HepG2 (cell line): ENCODE data around the gene FILIP1. TPM values are rescaled to one million over a fixed set of nuclear protein-coding genes. Genes with fewer than 3 reads are reported as not detected.

ENCODE experiments used
- ATAC-seq: fragments of 200-7000 bp; cut with Tn5 transposase; 3 replicates; pipeline ENCODE4 v1.9.1; 2020; ENCODE audit warnings: mild to moderate bottlenecking, moderate library complexity
- BruUV-seq: library from RNA; stranded (reverse); fragments of 400-500 nt; replicated peaks from 2 replicates; lab custom pipeline; 2021; lab: Mats Ljungman, UMichigan
- CTCF ChIA-PET: fragments of 300-600 bp; formaldehyde crosslinking; extraction: SDS; loops from one replicate; lab custom pipeline; 2021; ENCODE audit warnings: low total read pairs, inconsistent platforms, low intra/inter-chr PET ratio; lab: Yijun Ruan, JAX
- POLR2A ChIA-PET: fragments of 350-600 bp; sonication (Branson Sonifier 250); formaldehyde crosslinking; loops from one replicate; lab custom pipeline; 2020; ENCODE audit warnings: antibody characterized with exemption, inconsistent platforms; lab: Yijun Ruan, JAX
- DNase-seq: peaks from one replicate; pipeline ENCODE4 v3.0.0-alpha.2; 2015; ENCODE audit warnings: low spot score
- FAIRE-seq: peaks from 3 replicates; lab custom pipeline; 2011; peaks lifted over from hg19 to GRCh38; lab: Jason Lieb, UNC
- H2AFZ ChIP-seq: one replicate; pipeline ENCODE4 v1.6.1; 2011; ENCODE audit warnings: low read length, inconsistent platforms
- H3K27ac ChIP-seq: fragments of 300-600 bp; 3 replicates; pipeline ENCODE4 v1.8.0; 2011; ENCODE audit warnings: mixed run types, mild to moderate bottlenecking, mixed read lengths, low read length, inconsistent platforms; ENCODE audit not compliant: insufficient read depth; ENCODE audit errors: extremely low read length
- H3K27me3 ChIP-seq, 2 experiments: fragments of 200-600 bp in 1 of 2; 2 replicates in 1 of 2; 3 replicates in 1 of 2; pipeline versions ENCODE4 v1.6.0 to v1.8.0; 2011; ENCODE audit warnings: low read length in 2 of 2, mild to moderate bottlenecking in 2 of 2, moderate library complexity in 2 of 2, inconsistent platforms in 1 of 2; ENCODE audit not compliant: insufficient read depth in 2 of 2, control insufficient read depth in 1 of 2
- H3K36me3 ChIP-seq, 2 experiments: fragments of 200-600 bp in 1 of 2; replicated peaks in 1 of 2; 2 replicates in 1 of 2; 3 replicates in 1 of 2; pipeline versions ENCODE4 v1.5.1 to v1.8.0; 2011; ENCODE audit warnings: low read length in 2 of 2, inconsistent platforms in 1 of 2; ENCODE audit not compliant: insufficient read depth in 2 of 2, control insufficient read depth in 1 of 2
- H3K4me1 ChIP-seq: 2 replicates; pipeline ENCODE4 v1.5.1; 2012; ENCODE audit warnings: low read length, inconsistent platforms; ENCODE audit not compliant: insufficient read depth
- H3K4me2 ChIP-seq: 2 replicates; pipeline ENCODE4 v1.6.0; 2011; ENCODE audit warnings: low read depth, low read length, inconsistent platforms
- H3K4me3 ChIP-seq, 3 experiments: fragments of 200-600 bp in 1 of 3; sonication (generic), shearing (Covaris generic) in 1 of 3; replicated peaks in 1 of 3; 2 replicates each; pipeline ENCODE4 v1.5.1; 2011 to 2016; ENCODE audit warnings: low read length in 3 of 3, inconsistent platforms in 2 of 3, low read depth in 2 of 3, mild to moderate bottlenecking in 2 of 3, control low read depth in 1 of 3, mixed read lengths in 1 of 3; ENCODE audit not compliant: insufficient read depth in 1 of 3
- H3K79me2 ChIP-seq: one replicate; pipeline ENCODE4 v1.6.1; 2011; ENCODE audit warnings: low read length, inconsistent platforms; ENCODE audit not compliant: insufficient read depth
- H3K9ac ChIP-seq: 2 replicates; pipeline ENCODE4 v1.6.0; 2011; ENCODE audit warnings: mild to moderate bottlenecking, low read depth, low read length, inconsistent platforms; ENCODE audit not compliant: insufficient read depth
- H3K9me3 ChIP-seq: 2 replicates; pipeline ENCODE4 v1.5.1; 2012; ENCODE audit warnings: mild to moderate bottlenecking, low read length
- H4K20me1 ChIP-seq: 2 replicates; pipeline ENCODE4 v1.6.0; 2011; ENCODE audit warnings: inconsistent platforms, mild to moderate bottlenecking, low read length, moderate library complexity; ENCODE audit not compliant: insufficient read depth
- EZH2 ChIP-seq: conservative IDR thresholded peaks from 2 replicates; pipeline ENCODE4 v1.6.1; 2012; ENCODE audit warnings: mild to moderate bottlenecking, low read depth, low read length, moderate library complexity
- NPAS2 ChIP-seq: sonication (generic); formaldehyde crosslinking; IDR thresholded peaks from 2 replicates; pipeline ENCODE4 v1.8.0; 2022; ENCODE audit warnings: mild to moderate bottlenecking, missing genetic modification reagents, borderline replicate concordance
- RXRB ChIP-seq: IDR thresholded peaks from 2 replicates; pipeline ENCODE4 v1.6.1; 2016; ENCODE audit warnings: borderline replicate concordance, missing genetic modification reagents, missing compliant biosample characterization
- TFE3 ChIP-seq: IDR thresholded peaks from 2 replicates; pipeline ENCODE4 v1.6.1; 2016
- TRIM24 ChIP-seq: sonication (generic); formaldehyde crosslinking; IDR thresholded peaks from 2 replicates; pipeline ENCODE4 v1.8.0; 2022; ENCODE audit warnings: mild to moderate bottlenecking, missing genetic modification reagents
- ZFP36 ChIP-seq: fragments of 150-350 bp; IDR thresholded peaks from 2 replicates; pipeline ENCODE4 v1.6.1; 2018; ENCODE audit warnings: borderline replicate concordance, low read length, low read depth; ENCODE audit not compliant: partially characterized antibody
- ZNF136 ChIP-seq: sonication (generic); formaldehyde crosslinking; IDR thresholded peaks from 2 replicates; pipeline ENCODE4 v1.8.1; 2022; ENCODE audit warnings: low read depth, mild to moderate bottlenecking, moderate library complexity, missing genetic modification reagents
- ZNF282 ChIP-seq: fragments of 450-650 bp; IDR thresholded peaks from 2 replicates; pipeline ENCODE4 v1.6.1; 2018; ENCODE audit not compliant: partially characterized antibody
- ZNF484 ChIP-seq: sonication (generic); formaldehyde crosslinking; IDR thresholded peaks from 2 replicates; pipeline ENCODE4 v1.5.1; 2020; ENCODE audit warnings: mild to moderate bottlenecking, low read depth, missing genetic modification reagents, borderline replicate concordance
- ZNF567 ChIP-seq: sonication (generic); formaldehyde crosslinking; IDR thresholded peaks from 2 replicates; pipeline ENCODE4 v1.8.1; 2023; ENCODE audit warnings: mild to moderate bottlenecking, missing genetic modification reagents, borderline replicate concordance
- ZNF572 ChIP-seq: sonication (generic); formaldehyde crosslinking; IDR thresholded peaks from 2 replicates; pipeline ENCODE4 v1.5.1; 2020; ENCODE audit warnings: mild to moderate bottlenecking, missing genetic modification reagents
- ZNF629 ChIP-seq: sonication (generic); formaldehyde crosslinking; conservative IDR thresholded peaks from 2 replicates; pipeline ENCODE4 v1.5.0; 2020; ENCODE audit warnings: missing genetic modification reagents
- ZNF841 ChIP-seq: sonication (generic); formaldehyde crosslinking; IDR thresholded peaks from 2 replicates; pipeline ENCODE4 v1.8.1; 2023; ENCODE audit warnings: missing genetic modification reagents, borderline replicate concordance
- ZNF850 ChIP-seq: sonication (generic); formaldehyde crosslinking; conservative IDR thresholded peaks from 2 replicates; pipeline ENCODE4 v1.9.0; 2021; ENCODE audit warnings: mild to moderate bottlenecking, missing genetic modification reagents
- WGBS: methylation state at CpG from one replicate; pipeline ENCODE4 v1.1.6; 2017; ENCODE audit warnings: low lambda C conversion rate; 5-methylcytosine and 5-hydroxymethylcytosine counted together
- in situ Hi-C: cut with HindIII; loops from 2 replicates; pipeline ENCODE4 v1.10.0; 2017; ENCODE audit warnings: low pct_unique_long_range_greater_than_20kb; ENCODE audit not compliant: extremely low pct_ligation_motif_present
- intact Hi-C: fragments of 100-400 bp; cut with micrococcal nuclease; formaldehyde crosslinking; loops from one replicate; pipeline ENCODE4 v1.10.0; 2022; ENCODE audit not compliant: unreplicated experiment
- polyA plus RNA-seq, 8 experiments: library from polyadenylated mRNA; depleted of rRNA in 3 of 8; stranded (reverse) in 7 of 8; unstranded in 1 of 8; fragments of >200 nt; fragmentation: Illumina TruSeq in 4 of 8; extraction: Trizol in 4 of 8; gene quantifications; 2 replicates each; pipeline versions ENCODE4 v1.2.1 to v1.2.3, GENCODE V29; 2011 to 2016; ENCODE audit warnings: low read depth in 4 of 8, missing spikeins in 1 of 8, mixed read lengths in 1 of 8; ENCODE audit not compliant: insufficient read depth in 1 of 8
- total RNA-seq, 5 experiments: library from RNA; depleted of rRNA; stranded (reverse); fragments of >200 nt; fragmentation: Illumina TruSeq; extraction: Trizol; gene quantifications; 2 replicates each; pipeline ENCODE4 v1.2.3, GENCODE V29; 2016; ENCODE audit warnings: low read depth in 1 of 5
- TF ChIP-seq, protein P1 (sequence below): fragments of 450-650 bp; IDR thresholded peaks from 2 replicates; pipeline ENCODE4 v1.6.1; 2017; ENCODE audit warnings: mild to moderate bottlenecking
- TF ChIP-seq, protein P2 (sequence below): conservative IDR thresholded peaks from 2 replicates; pipeline ENCODE4 v1.6.1; 2018; ENCODE audit warnings: missing genetic modification reagents
- TF ChIP-seq, protein P3 (sequence below): IDR thresholded peaks from 2 replicates; pipeline ENCODE4 v1.6.1; 2016; ENCODE audit warnings: mild to moderate bottlenecking, missing biosample characterization, missing genetic modification reagents
- TF ChIP-seq, protein P4 (sequence below): sonication (generic); formaldehyde crosslinking; IDR thresholded peaks from 2 replicates; pipeline ENCODE4 v1.8.1; 2023; ENCODE audit warnings: mild to moderate bottlenecking, inconsistent platforms, moderate library complexity, missing genetic modification reagents, borderline replicate concordance

The FILIP1 gene
- total and polyA plus RNA-seq, 2 of the 13 experiments (the other 11 are each of a cell fraction or from before 2014, with no cell fraction given), result not detected

DNA sequence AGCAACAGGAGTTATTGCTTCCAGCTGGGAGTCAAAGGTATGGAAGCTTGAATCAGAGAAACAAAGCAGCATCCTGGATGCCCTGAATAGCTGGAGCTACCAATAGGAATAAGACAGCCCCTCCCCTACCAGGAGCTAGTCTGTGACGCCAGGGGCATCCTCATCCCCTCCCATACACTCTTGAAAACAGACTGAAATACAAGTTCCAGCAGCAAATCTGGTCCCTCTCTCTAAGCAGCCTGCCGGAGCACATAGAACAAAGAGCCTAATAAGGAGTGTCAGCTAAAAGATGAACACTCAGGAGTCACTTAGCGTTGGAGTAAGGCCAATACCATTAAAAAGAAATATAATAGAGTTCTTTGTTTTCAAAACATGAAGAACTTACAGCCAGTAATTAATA is 25.6 kb downstream of the FILIP1 start:
- Histone ChIP-seq H3K9ac (no peak overlapping the region), H3K4me1 (no peaks in the 10 kb centered on the region), H3K27ac (no peak overlapping the region), H3K4me3 (no peak overlapping the region), H3K27me3 (no peaks in the 10 kb centered on the region; a peak in 1 of 5 replicates), H3K79me2 (no peaks in the 10 kb centered on the region), H4K20me1 (no peaks in the 10 kb centered on the region), H2AFZ (no peak overlapping the region), H3K36me3 (no peaks in the 10 kb centered on the region), H3K4me2 (no peak overlapping the region), H3K9me3 (no peaks in the 10 kb centered on the region)
- intact Hi-C loops, result no loop called here
- ChIA-PET POLR2A (no interaction called here), CTCF (no interaction called here)
- DNase-seq (no peak), ATAC-seq (no peak), FAIRE-seq (no peak)
- in situ Hi-C loops, result no loop called here
- WGBS, result 13% methylated on average over 3 of the region's 3 CpGs
- BruUV-seq, result no TSS peak
- no peak for TF ChIP-seq ZNF136 (CRISPR knock-in tag)
- no peak for TF ChIP-seq ZNF841 (CRISPR knock-in tag)
- TF ChIP-seq RXRB (CRISPR knock-in tag), result no peak
- TF ChIP-seq, protein P1, sequence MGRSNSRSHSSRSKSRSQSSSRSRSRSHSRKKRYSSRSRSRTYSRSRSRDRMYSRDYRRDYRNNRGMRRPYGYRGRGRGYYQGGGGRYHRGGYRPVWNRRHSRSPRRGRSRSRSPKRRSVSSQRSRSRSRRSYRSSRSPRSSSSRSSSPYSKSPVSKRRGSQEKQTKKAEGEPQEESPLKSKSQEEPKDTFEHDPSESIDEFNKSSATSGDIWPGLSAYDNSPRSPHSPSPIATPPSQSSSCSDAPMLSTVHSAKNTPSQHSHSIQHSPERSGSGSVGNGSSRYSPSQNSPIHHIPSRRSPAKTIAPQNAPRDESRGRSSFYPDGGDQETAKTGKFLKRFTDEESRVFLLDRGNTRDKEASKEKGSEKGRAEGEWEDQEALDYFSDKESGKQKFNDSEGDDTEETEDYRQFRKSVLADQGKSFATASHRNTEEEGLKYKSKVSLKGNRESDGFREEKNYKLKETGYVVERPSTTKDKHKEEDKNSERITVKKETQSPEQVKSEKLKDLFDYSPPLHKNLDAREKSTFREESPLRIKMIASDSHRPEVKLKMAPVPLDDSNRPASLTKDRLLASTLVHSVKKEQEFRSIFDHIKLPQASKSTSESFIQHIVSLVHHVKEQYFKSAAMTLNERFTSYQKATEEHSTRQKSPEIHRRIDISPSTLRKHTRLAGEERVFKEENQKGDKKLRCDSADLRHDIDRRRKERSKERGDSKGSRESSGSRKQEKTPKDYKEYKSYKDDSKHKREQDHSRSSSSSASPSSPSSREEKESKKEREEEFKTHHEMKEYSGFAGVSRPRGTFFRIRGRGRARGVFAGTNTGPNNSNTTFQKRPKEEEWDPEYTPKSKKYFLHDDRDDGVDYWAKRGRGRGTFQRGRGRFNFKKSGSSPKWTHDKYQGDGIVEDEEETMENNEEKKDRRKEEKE, result no peak
- no peak for TF ChIP-seq ZNF484
- TF ChIP-seq, protein P2, sequence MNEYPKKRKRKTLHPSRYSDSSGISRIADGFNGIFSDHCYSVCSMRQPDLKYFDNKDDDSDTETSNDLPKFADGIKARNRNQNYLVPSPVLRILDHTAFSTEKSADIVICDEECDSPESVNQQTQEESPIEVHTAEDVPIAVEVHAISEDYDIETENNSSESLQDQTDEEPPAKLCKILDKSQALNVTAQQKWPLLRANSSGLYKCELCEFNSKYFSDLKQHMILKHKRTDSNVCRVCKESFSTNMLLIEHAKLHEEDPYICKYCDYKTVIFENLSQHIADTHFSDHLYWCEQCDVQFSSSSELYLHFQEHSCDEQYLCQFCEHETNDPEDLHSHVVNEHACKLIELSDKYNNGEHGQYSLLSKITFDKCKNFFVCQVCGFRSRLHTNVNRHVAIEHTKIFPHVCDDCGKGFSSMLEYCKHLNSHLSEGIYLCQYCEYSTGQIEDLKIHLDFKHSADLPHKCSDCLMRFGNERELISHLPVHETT (CRISPR knock-in tag), result no peak
- TF ChIP-seq ZNF850 (CRISPR knock-in tag), result no peak
- TF ChIP-seq EZH2, result no peak
- no peak for TF ChIP-seq ZNF282
- no peak for TF ChIP-seq TFE3 (CRISPR knock-in tag)
- no peak for TF ChIP-seq TRIM24 (CRISPR knock-in tag)
- TF ChIP-seq ZFP36, result no peak
- TF ChIP-seq, protein P3, sequence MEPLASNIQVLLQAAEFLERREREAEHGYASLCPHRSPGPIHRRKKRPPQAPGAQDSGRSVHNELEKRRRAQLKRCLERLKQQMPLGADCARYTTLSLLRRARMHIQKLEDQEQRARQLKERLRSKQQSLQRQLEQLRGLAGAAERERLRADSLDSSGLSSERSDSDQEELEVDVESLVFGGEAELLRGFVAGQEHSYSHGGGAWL (CRISPR knock-in tag), result no peak
- TF ChIP-seq ZNF629, result no peak
- TF ChIP-seq NPAS2 (CRISPR knock-in tag), result no peak
- no peak for TF ChIP-seq ZNF572
- TF ChIP-seq ZNF567 (CRISPR knock-in tag), result no peak
- TF ChIP-seq, protein P4, sequence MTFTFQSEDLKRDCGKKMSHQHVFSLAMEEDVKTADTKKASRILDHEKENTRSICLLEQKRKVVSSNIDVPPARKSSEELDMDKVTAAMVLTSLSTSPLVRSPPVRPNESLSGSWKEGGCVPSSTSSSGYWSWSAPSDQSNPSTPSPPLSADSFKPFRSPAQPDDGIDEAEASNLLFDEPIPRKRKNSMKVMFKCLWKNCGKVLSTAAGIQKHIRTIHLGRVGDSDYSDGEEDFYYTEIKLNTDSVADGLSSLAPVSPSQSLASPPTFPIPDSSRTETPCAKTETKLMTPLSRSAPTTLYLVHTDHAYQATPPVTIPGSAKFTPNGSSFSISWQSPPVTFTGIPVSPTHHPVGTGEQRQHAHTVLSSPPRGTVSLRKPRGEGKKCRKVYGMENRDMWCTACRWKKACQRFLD, result no peak
